NT2/D1 (cell line): Measurements from ENCODE around the gene VPS45.

Source experiments
- DNase-seq: peaks from one replicate; pipeline ENCODE4 v3.0.0-alpha.2; 2011; ENCODE audit warnings: low read depth, low spot score
- H3K27me3 ChIP-seq: 2 replicates; pipeline ENCODE4 v1.6.0; 2011; ENCODE audit warnings: mild to moderate bottlenecking; ENCODE audit not compliant: insufficient read length, insufficient read depth
- H3K36me3 ChIP-seq: 2 replicates; pipeline ENCODE4 v1.6.1; 2011; ENCODE audit warnings: mild to moderate bottlenecking, low read length, mixed read lengths; ENCODE audit not compliant: insufficient read depth, insufficient read length
- H3K4me1 ChIP-seq: 2 replicates; pipeline ENCODE4 v1.5.1; 2011; ENCODE audit not compliant: insufficient read depth, insufficient read length
- H3K4me3 ChIP-seq: 2 replicates; pipeline ENCODE4 v1.5.1; 2011; ENCODE audit warnings: low read depth; ENCODE audit not compliant: insufficient read length
- H3K9ac ChIP-seq: 2 replicates; pipeline ENCODE4 v1.6.0; 2011; ENCODE audit warnings: low read depth; ENCODE audit not compliant: insufficient read length
- H3K9me3 ChIP-seq: 2 replicates; pipeline ENCODE4 v1.5.1; 2011; ENCODE audit warnings: mild to moderate bottlenecking, low read length; ENCODE audit not compliant: insufficient read depth
- SUZ12 ChIP-seq: IDR thresholded peaks from 2 replicates; pipeline ENCODE4 v1.6.1; 2011; ENCODE audit not compliant: insufficient read length, insufficient read depth; ENCODE audit errors: extremely low read depth
- YY1 ChIP-seq: IDR thresholded peaks from 2 replicates; pipeline ENCODE4 v1.6.1; 2011; ENCODE audit not compliant: insufficient read length, insufficient read depth
- ZNF274 ChIP-seq: IDR thresholded peaks from 2 replicates; pipeline ENCODE4 v1.6.1; 2011; ENCODE audit warnings: mild to moderate bottlenecking, low read depth, low read length

Gene VPS45

GRCh38 chr1:150092180-150092791, 24.7 kb downstream of the VPS45 start:
- no peak for DNase-seq
- H3K27me3 ChIP-seq, result no peaks in the 10 kb centered on the region
- H3K4me3 ChIP-seq, result no peak overlapping the region
- peaks cover 51% of the 10 kb centered on the region for H3K36me3 ChIP-seq
- no peaks in the 10 kb centered on the region for H3K9me3 ChIP-seq
- H3K4me1 ChIP-seq, result no peaks in the 10 kb centered on the region
- H3K9ac ChIP-seq, result no peak overlapping the region
- TF ChIP-seq YY1 (no peak), ZNF274 (no peak), SUZ12 (no peak)

- Histone ChIP-seq H3K36me3 (peaks cover 46% of the 10 kb centered on the region), H3K4me3 (no peak overlapping the region), H3K9ac (no peak overlapping the region), H3K4me1 (no peaks in the 10 kb centered on the region), H3K27me3 (no peaks in the 10 kb centered on the region), H3K9me3 (no peaks in the 10 kb centered on the region)
- DNase-seq, result no peak
- TF ChIP-seq SUZ12 (no peak), ZNF274 (no peak), YY1 (no peak)
Measured at GRCh38 chr1:150093805-150094204, 26.2 kb downstream of the VPS45 start.

GRCh38 chr1:150094734-150095265, 27.2 kb downstream of the VPS45 start:
- Histone ChIP-seq H3K9me3 (no peaks in the 10 kb centered on the region), H3K36me3 (peaks cover 47% of the 10 kb centered on the region), H3K4me1 (no peaks in the 10 kb centered on the region), H3K9ac (no peak overlapping the region), H3K27me3 (no peaks in the 10 kb centered on the region), H3K4me3 (no peak overlapping the region)
- TF ChIP-seq SUZ12 (no peak), YY1 (no peak), ZNF274 (no peak)
- DNase-seq, result no peak

GRCh38 chr1:150102986-150103385, 35.4 kb downstream of the VPS45 start:
- no peak overlapping the region for H3K4me3 ChIP-seq
- no peak overlapping the region for H3K9ac ChIP-seq
- no peak for DNase-seq
- no peaks in the 10 kb centered on the region for H3K4me1 ChIP-seq
- peaks cover 10% of the 10 kb centered on the region for H3K36me3 ChIP-seq
- TF ChIP-seq YY1, result no peak
- no peak for TF ChIP-seq SUZ12
- TF ChIP-seq ZNF274, result no peak
- no peaks in the 10 kb centered on the region for H3K27me3 ChIP-seq
- no peaks in the 10 kb centered on the region for H3K9me3 ChIP-seq

GRCh38 chr1:150106341-150106740, 38.8 kb downstream of the VPS45 start:
- Histone ChIP-seq H3K9me3 (no peaks in the 10 kb centered on the region), H3K4me1 (no peaks in the 10 kb centered on the region), H3K27me3 (no peaks in the 10 kb centered on the region), H3K36me3 (peaks cover 10% of the 10 kb centered on the region), H3K9ac (no peak overlapping the region), H3K4me3 (no peak overlapping the region)
- DNase-seq, result no peak
- TF ChIP-seq SUZ12, result no peak
- TF ChIP-seq ZNF274, result no peak
- no peak for TF ChIP-seq YY1

GRCh38 chr1:150109586-150109985, 42.0 kb downstream of the VPS45 start:
- Histone ChIP-seq H3K27me3 (no peaks in the 10 kb centered on the region), H3K9ac (no peak overlapping the region), H3K9me3 (peaks cover 2% of the 10 kb centered on the region), H3K4me1 (no peaks in the 10 kb centered on the region), H3K4me3 (no peak overlapping the region), H3K36me3 (peaks cover 19% of the 10 kb centered on the region)
- TF ChIP-seq ZNF274 (no peak), YY1 (no peak), SUZ12 (no peak)
- no peak for DNase-seq

- Histone ChIP-seq H3K9ac (no peak overlapping the region), H3K4me1 (no peaks in the 10 kb centered on the region)
- no peak for TF ChIP-seq SUZ12
- TF ChIP-seq ZNF274, result no peak
- no peak for TF ChIP-seq YY1
Measured at GRCh38 chr1:150110116-150110515, 42.5 kb downstream of the VPS45 start.

GRCh38 chr1:150111670-150112069, 44.1 kb downstream of the VPS45 start:
- TF ChIP-seq SUZ12 (no peak), ZNF274 (no peak)
- Histone ChIP-seq H3K4me3 (no peak overlapping the region), H3K36me3 (peaks cover 19% of the 10 kb centered on the region), H3K9ac (no peak overlapping the region), H3K27me3 (no peaks in the 10 kb centered on the region), H3K4me1 (no peaks in the 10 kb centered on the region), H3K9me3 (peaks cover 14% of the 10 kb centered on the region)
- DNase-seq, result no peak

More at GRCh38 chr1:150110116-150110515, 42.5 kb downstream of the VPS45 start:
- H3K27me3 ChIP-seq, result no peaks in the 10 kb centered on the region
- no peak for DNase-seq
- no peak overlapping the region for H3K4me3 ChIP-seq
- H3K36me3 ChIP-seq, result peaks cover 19% of the 10 kb centered on the region
- peaks cover 7% of the 10 kb centered on the region for H3K9me3 ChIP-seq
